Testis (tissue), 3 donors: ENCODE data around the gene TRAPPC10. TPM values are rescaled to one million over a fixed set of nuclear protein-coding genes. Genes with fewer than 3 reads are reported as not detected.

Source experiments
- DNase-seq: peaks from one replicate; pipeline ENCODE4 v3.0.0-alpha.2; 2019
- H3K27ac ChIP-seq, 2 donors: fragments of 200-600 bp; sonication (generic); one replicate each; pipeline ENCODE4 v1.5.1; 2019
- H3K27me3 ChIP-seq: fragments of 200-600 bp; sonication (generic); one replicate; pipeline ENCODE4 v1.5.1; 2019
- H3K36me3 ChIP-seq: fragments of 200-600 bp; sonication (generic); one replicate; pipeline ENCODE4 v1.5.1; 2017; ENCODE audit warnings: low read depth; ENCODE audit errors: missing control alignments
- H3K4me1 ChIP-seq: fragments of 200-600 bp; sonication (generic); one replicate; pipeline ENCODE4 v1.5.1; 2019
- H3K4me3 ChIP-seq, 2 donors: fragments of 200-600 bp; sonication (generic); one replicate each; pipeline ENCODE4 v1.5.1; 2017 to 2019
- H3K9me3 ChIP-seq: fragments of 200-600 bp; sonication (generic); one replicate; pipeline ENCODE4 v1.5.1; 2017
- POLR2A ChIP-seq: fragments of 450-650 bp; IDR thresholded peaks from one replicate; pipeline ENCODE4 v1.6.1; 2017; ENCODE audit warnings: antibody characterized with exemption, mild to moderate bottlenecking, moderate library complexity
- WGBS, 2 donors: methylation state at CpG; one replicate each; pipeline ENCODE4 v1.1.5; 2018; 5-methylcytosine and 5-hydroxymethylcytosine counted together
- intact Hi-C: fragments of 100-400 bp; cut with DNase I; formaldehyde crosslinking; loops from one replicate; pipeline ENCODE4 v1.15.1; 2023; ENCODE audit warnings: low total_unique reads
- polyA plus RNA-seq: library from polyadenylated mRNA; stranded (reverse); fragments of 350-450 nt; fragmentation: Illumina TruSeq; extraction: RNeasy Lipid Tissue Mini Kit (QIAGEN cat#74804); gene quantifications from one replicate; pipeline ENCODE4 v1.2.3, GENCODE V29; 2014; ENCODE audit warnings: low read depth, low replicate concordance; ENCODE audit not compliant: insufficient read depth
- total RNA-seq, 2 donors: library from RNA; depleted of rRNA; stranded (reverse); fragments of >200 nt; gene quantifications; one replicate each; pipeline ENCODE4 v1.2.3, GENCODE V29; 2016
- TF ChIP-seq, protein P1 (sequence below), 3 experiments: fragments of 450-650 bp in 2 of 3; fragments of 200-600 bp in 1 of 3; sonication (generic) in 1 of 3; IDR thresholded peaks; one replicate each; pipeline ENCODE4 v1.5.1; 2016 to 2019; ENCODE audit warnings: antibody characterized with exemption in 3 of 3, mild to moderate bottlenecking in 2 of 3, moderate library complexity in 1 of 3

TRAPPC10 gene
- total and polyA plus RNA-seq, 3 donors from 2014 or later: 46.4 to 69.8 (median 58.0) TPM

DNA sequence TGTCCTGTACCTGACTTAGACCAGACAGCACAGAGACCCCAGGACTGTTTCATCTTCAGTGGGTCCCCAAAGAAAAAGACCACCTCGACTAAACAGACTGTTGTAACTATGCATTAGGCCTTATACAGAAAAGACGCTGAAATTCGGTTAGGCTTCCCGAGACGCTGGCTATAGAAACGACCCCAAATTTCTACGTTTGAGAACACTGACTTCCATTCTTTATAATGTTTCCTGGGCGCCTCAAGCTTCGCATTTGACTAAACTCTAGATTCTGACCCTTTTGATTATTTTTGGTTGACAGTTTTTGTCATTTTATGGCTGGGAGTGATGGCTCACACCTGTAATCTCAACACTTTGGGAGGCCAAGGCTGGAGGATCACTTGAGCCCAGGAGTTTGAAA is 986 bp upstream of the TRAPPC10 start:
- Histone ChIP-seq H3K36me3 (no peaks in the 10 kb centered on the region), H3K9me3 (no peaks in the 10 kb centered on the region), H3K4me3 (peak overlapping the region; percentile 89 to 96), H3K27ac (peak overlapping the region; percentile 91 to 96), H3K4me1 (peaks cover 23% of the 10 kb centered on the region), H3K27me3 (no peaks in the 10 kb centered on the region)
- TF ChIP-seq, protein P1, sequence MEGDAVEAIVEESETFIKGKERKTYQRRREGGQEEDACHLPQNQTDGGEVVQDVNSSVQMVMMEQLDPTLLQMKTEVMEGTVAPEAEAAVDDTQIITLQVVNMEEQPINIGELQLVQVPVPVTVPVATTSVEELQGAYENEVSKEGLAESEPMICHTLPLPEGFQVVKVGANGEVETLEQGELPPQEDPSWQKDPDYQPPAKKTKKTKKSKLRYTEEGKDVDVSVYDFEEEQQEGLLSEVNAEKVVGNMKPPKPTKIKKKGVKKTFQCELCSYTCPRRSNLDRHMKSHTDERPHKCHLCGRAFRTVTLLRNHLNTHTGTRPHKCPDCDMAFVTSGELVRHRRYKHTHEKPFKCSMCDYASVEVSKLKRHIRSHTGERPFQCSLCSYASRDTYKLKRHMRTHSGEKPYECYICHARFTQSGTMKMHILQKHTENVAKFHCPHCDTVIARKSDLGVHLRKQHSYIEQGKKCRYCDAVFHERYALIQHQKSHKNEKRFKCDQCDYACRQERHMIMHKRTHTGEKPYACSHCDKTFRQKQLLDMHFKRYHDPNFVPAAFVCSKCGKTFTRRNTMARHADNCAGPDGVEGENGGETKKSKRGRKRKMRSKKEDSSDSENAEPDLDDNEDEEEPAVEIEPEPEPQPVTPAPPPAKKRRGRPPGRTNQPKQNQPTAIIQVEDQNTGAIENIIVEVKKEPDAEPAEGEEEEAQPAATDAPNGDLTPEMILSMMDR (IDR thresholded peaks at IDR 0.05): no peak
- no peak for TF ChIP-seq POLR2A
- intact Hi-C loops: no loop called here
- WGBS, 2 donors: 61 to 71% methylated on average over 9 of the region's 9 CpGs
- DNase-seq: no peak

DNA sequence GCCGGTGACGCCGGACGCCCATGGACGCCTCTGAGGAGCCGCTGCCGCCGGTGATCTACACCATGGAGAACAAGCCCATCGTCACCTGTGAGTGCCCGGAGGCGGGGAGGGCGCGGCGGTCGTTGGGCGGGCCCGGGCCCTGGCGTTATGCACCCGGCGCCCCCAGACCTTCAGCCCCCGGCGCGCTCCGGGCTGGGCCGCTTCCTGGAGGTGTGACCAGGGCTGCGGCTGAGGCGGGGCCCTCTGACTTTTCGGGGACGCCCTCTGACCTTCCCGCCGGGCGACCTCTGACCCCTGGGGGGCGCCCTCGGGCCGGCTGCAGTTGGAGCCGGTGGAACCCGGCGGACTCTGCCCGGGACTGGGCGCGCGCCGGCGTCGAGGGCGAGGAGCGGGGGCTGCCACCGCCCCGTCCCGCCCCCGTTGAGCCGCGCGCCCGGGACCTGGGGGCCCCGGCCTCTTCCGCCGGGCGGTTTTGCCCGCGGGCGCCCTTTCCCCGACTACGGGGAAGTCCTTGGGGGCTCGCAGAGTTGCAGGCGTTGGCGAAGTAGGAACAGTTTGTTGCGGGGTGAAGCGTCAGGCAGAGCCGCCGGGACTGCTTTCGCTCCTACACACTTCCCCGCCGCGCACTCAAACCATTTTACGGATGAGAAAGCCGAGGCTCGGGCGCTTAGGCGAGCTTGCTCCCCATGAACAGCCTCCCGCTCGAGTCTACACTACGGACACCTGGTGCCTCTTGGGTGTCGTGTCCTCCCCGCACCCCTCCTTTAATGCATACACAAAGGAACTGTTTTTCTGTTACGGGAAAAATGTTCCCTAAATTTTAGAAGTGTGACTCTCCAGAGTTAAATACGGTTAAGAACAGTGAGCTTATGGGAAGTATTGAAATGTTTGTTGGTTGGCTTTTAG is 618 bp downstream of the TRAPPC10 start:
- H3K4me1 ChIP-seq: peaks cover 14% of the 10 kb centered on the region
- DNase-seq: peak; percentile 77
- peak overlapping the region; percentile 89 to 96 for H3K4me3 ChIP-seq
- peak overlapping the region; percentile 71 to 96 for H3K27ac ChIP-seq
- H3K36me3 ChIP-seq: no peaks in the 10 kb centered on the region
- WGBS, 2 donors: 1% methylated on average over 19 to 44 of the region's 87 CpGs
- intact Hi-C loops: no loop called here
- no peaks in the 10 kb centered on the region for H3K9me3 ChIP-seq
- H3K27me3 ChIP-seq: no peaks in the 10 kb centered on the region
- TF ChIP-seq POLR2A: no peak
- TF ChIP-seq, protein P1 (IDR thresholded peaks at IDR 0.05): peak in 2 of 3 experiments; percentile 7 to 13

DNA sequence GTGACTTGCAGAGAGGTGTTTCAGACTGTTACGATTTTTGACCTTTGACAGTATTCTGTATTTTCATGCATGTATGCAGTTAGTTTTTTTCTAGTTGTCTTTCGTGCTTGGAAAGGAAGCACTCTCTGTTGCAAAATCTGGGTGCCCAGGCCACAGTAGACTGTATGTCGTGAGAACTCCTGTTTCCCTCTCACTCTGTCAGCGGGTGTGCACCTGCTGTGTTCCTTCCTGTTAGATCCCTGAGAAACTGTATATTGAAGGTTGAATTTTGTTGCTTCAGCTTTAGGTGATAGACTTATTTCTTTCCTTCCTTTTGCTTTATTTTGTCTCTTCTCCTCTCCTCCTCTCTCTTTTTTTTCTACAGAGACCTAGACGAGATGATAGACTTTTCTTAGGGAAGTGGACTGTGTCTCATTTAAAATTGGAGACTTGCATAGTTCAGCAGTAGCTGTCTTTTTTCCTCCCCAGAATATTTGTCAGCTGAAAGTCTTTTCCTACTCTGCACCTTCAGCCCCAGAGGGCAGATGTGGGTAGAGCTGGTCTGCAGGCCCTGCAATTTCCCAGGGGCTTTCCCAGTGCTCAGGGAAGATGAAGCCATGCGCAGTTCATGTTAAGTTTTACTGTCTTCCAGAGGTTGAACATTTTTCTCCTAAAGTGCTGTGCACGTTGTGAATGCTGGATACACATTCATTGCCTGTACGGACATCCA is 1.4 kb downstream of the TRAPPC10 start:
- DNase-seq: no peak
- H3K27ac ChIP-seq: peak overlapping the region in 1 of 2 donors; percentile 96
- 13 to 17% methylated on average over 8 of the region's 8 CpGs for WGBS, 2 donors
- H3K27me3 ChIP-seq: no peaks in the 10 kb centered on the region
- H3K9me3 ChIP-seq: no peaks in the 10 kb centered on the region
- TF ChIP-seq, protein P1 (IDR thresholded peaks at IDR 0.05): no peak
- no peak for TF ChIP-seq POLR2A
- H3K4me1 ChIP-seq: peaks cover 14% of the 10 kb centered on the region
- intact Hi-C loops: no loop called here
- H3K4me3 ChIP-seq: peak overlapping the region; percentile 89 to 96
- H3K36me3 ChIP-seq: no peaks in the 10 kb centered on the region

DNA sequence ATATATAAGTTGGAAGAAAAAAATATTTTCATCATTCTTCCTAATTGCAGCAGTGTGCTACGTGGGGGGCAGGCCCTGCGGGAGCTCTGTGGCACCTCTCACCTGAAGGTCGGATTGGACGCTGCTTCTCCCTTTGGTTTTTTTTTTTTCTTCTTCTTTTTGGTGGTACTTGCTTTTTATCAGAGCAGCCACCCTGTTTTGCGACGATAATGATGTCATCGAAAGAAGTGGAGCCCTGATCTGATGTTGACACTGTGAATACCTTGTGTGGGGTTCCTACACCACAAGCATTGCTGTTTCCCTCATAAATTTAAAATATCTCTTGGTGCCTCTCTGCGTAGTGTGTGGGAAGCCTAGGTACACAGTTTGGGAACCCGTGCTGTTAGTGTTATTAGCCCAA is 5.5 kb downstream of the TRAPPC10 start:
- no peak for TF ChIP-seq POLR2A
- TF ChIP-seq, protein P1 (IDR thresholded peaks at IDR 0.05): no peak
- H3K27ac ChIP-seq: no peak overlapping the region
- no peak for DNase-seq
- no peak overlapping the region for H3K4me3 ChIP-seq
- no peaks in the 10 kb centered on the region for H3K36me3 ChIP-seq
- H3K4me1 ChIP-seq: peaks cover 8% of the 10 kb centered on the region
- H3K9me3 ChIP-seq: no peaks in the 10 kb centered on the region
- intact Hi-C loops: no loop called here
- H3K27me3 ChIP-seq: no peaks in the 10 kb centered on the region
- 89 to 93% methylated on average over 9 of the region's 9 CpGs for WGBS, 2 donors
